Ramos (cell line): ENCODE results near the gene MTIF2.
"Not testable (repeated sequence)": the region's sequence is repeated elsewhere in the genome, so short reads cannot be mapped to it uniquely, and the experiment has no call there.

Source experiments
- in situ Hi-C: fragments of 300-500 bp; cut with MboI; formaldehyde crosslinking; loops from one replicate; pipeline ENCODE4 v1.14.3; 2022; ENCODE audit warnings: low sequenced_read_pairs; ENCODE audit not compliant: unreplicated experiment

Gene MTIF2

DNA sequence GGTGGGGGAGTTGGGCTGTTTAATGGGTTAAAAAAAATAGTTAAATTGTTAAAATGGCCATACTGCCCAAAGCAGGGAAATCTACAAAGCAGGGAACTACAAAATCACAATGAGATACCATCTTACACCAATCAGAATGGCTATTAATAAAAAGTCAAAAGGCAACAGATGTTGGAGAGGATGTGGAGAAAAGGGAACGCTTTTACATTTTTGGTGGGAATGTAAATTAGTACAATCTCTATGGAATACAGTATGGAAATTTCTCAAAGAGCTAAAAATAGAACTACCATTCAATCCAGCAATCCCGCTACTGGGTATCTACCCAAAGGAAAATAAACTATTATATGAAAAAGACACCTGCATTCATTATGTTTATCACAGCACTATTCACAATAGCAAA is 64.1 kb downstream of the MTIF2 start:
- in situ Hi-C loops = no loop called here

DNA sequence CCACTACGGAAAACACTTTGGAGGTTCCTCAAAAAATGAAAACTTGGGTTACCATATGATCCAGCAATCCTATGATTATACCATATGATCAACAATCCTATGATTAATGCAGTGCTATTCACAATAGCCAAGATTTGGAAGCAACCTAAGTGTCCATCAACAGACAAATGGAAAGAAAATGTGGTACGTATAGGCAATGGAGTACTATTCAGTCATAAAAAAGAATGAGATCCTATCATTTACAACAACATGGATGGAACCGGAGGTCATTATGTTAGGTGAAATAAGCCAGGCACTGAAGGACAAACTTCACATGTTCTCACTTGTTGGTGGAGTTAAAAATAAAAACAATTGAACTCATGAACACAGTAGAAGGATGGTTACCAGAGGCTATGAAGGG is 64.5 kb downstream of the MTIF2 start:
- in situ Hi-C loops = no loop called here

DNA sequence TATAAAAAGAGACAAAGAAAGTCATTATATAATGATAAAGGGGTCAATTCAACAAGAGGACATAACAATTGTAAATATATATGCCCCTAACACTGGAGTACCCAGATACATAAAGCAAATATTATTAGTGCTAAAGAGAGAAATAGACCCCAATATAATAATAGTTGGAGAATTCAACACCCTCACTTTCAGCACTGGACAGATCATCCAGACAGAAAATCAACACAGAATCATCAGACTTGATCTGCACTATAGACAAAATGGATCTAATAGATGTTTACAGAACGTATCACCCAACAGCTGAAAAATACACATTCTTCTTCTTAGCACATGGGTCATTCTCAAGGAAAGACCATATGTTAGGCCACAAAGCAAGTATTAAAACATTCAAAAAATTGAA is 68.6 kb downstream of the MTIF2 start:
- in situ Hi-C loops = no loop called here

DNA sequence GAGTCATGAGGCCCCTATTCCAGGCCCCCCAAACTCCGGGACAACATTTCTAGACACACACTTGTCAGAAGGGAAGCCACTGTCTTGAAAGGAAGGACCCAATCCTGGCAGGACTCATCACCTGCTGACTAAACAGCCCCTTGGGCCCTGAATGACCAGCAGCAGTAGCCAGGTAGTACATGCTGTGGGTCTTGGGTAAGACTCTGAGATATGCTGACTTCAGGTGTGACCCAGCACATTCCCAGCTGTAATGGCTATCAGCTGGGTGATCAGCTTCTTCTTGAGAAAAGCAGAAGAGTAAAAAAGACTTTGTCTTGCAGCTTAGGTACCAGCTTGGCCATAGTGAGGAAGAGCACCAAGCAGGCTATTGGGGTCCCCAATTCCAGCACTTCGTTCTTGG is 72.5 kb downstream of the MTIF2 start:
- in situ Hi-C loops = no loop called here

DNA sequence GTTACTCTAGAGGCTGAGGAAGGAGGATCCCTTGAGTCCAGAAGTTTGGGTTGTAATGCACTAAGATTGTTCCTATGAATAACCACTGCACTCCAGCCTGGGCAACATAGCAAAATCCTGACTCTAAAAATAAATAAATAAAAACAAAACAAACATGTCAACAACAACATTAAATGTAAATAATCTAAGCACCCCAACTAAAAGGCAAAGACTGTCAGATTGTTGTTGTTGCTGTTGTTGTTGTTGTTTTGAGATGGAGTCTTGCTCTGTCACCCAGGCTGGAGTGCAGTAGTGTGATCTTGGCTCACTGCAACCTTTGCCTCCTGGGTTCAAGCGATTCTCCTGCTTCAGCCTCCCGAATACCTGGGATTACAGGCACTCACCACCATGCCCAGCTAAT is 77.1 kb downstream of the MTIF2 start:
- in situ Hi-C loops = not testable (repeated sequence)

DNA sequence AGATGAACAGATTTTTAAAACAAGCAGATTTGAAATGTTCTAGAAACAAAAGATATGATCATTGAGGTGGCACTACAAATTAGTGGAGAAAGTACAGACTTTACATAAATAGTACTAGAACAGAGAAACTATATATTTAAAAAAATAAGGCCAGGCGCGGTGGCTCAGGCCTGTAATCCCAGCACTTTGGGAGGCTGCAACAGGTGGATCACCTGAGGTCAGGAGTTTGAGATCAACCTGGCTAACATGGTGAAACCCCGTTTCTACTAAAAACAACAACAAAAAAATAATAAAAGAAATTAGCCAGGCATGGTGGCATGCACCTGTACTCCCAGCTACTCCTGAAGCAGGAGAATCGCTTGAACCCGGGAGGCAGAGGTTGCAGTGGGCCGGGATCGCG is 82.2 kb downstream of the MTIF2 start:
- in situ Hi-C loops = not testable (repeated sequence)
